ENCODE measurements around the gene WDR81. TPM values are rescaled to one million over a fixed set of nuclear protein-coding genes. Genes with fewer than 3 reads are reported as not detected.

Gene WDR81
- polyA plus RNA-seq, 4 donors = 9.9 to 21.2 (median 13.3) TPM

GRCh38 chr17:1774390-1775176 is 50.1 kb downstream of the WDR81 start:
- DNase-seq (ENCODE audit: low read depth in 4 of 4, low spot score in 3 of 4) = no peak

DNA sequence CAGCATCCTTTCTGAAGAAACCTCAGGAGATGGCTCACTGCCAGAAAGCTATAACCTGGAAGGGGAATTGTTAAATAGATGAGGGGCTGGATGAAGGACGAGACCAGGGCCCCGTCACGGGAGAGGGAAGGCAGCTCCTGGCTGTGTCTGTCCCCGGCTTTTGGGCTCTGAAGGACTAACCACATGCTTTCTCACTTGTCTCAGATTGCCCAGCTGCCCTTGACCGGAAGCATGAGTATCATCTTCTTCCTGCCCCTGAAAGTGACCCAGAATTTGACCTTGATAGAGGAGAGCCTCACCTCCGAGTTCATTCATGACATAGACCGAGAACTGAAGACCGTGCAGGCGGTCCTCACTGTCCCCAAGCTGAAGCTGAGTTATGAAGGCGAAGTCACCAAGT is 51.8 kb downstream of the WDR81 start:
- DNase-seq (ENCODE audit: low read depth in 4 of 4, low spot score in 3 of 4) = no peak

DNA sequence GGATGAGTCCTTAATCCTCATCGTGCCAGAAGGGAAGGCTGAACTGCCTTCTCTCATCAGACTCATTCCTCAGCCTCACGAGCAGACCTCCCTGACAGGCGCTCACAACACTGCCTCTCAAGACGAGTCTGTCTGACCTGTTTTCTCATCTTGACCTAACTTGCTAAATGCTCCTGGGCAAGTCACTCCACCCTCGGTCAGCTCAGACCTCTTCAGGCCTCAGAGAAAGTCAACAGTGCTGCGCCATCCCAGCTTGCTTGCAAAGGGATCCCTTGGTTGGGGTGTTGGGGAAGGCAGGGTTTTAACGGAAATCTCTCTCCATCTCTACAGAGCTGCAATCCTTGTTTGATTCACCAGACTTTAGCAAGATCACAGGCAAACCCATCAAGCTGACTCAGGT is 52.4 kb downstream of the WDR81 start:
- no peak for DNase-seq (ENCODE audit: low read depth in 4 of 4, low spot score in 3 of 4)

DNA sequence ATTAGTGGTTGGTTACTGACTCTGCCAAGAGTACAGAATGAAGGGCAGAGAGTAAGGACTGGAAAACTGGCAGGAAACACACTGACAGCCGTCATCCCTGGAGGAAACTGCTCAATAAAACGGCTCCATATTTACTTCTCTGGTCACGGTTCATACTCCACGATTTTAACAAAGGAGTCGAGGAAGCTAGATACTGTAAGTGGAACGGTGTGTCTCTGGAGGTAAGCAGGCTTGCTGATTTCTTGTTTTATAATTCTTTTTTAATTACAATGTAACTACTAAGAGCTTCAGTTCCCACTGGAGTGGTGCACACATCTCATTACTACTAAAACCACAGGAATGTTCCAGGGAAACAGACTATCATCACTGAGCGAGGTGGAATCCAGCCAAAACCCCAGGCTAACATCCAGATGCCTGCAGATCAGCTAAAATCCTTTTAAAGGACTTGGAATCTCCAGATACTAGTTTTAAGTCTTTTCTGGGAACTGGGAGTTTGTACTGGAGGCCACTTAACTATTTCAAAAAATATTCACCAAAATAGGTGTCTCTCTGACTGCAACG is 55.1 kb downstream of the WDR81 start:
- DNase-seq (ENCODE audit: low read depth in 4 of 4, low spot score in 3 of 4) = no peak

GRCh38 chr17:1782171-1782567 is 57.7 kb downstream of the WDR81 start:
- no peak for DNase-seq (ENCODE audit: low read depth in 4 of 4, low spot score in 3 of 4)

DNA sequence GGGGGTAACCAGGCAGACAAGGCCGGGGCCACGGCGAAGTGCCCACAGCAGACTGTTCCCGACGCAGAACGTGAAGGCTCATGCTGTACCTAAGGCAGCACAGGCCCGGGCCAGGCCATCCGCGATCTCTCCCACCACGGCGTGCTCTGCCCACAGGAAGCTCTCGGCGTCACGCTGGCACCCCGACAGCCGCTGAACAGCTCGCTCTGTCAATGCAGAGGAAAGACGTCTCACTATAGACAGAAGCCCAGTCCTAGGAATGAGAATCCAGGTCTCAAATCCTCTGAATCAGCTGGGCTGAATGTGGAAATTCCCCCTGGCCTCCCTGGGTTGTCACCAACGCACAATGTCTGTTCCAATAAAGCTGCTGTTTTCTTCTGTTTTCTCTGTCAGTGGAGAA is 58.8 kb downstream of the WDR81 start:
- DNase-seq (ENCODE audit: low read depth in 4 of 4, low spot score in 3 of 4) = no peak

GRCh38 chr17:1783834-1784611 is 59.5 kb downstream of the WDR81 start:
- peak in 1 of 4 donors; percentile 52 for DNase-seq (ENCODE audit: low read depth in 4 of 4, low spot score in 3 of 4)

DNA sequence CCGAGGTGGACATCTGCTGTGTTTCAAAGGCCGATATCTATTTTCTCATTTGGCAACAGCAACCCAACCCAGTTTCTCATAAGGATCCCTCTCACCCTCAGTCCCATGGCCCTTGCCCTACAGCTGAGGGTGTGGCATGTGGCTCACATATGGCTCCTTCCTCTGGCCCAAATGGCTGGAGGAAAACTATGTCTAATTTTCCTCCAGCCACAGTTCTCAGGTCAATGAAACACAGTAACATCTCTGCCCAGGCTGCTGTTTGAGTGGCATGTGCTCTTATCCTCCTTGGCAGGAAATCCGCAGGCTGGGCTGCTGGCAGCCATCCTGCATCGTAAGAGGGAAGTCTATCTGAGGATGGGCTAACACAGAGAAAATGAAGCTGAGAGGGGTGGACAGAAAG is 61.4 kb downstream of the WDR81 start:
- DNase-seq (ENCODE audit: low read depth in 4 of 4, low spot score in 3 of 4) = no peak

- no peak for DNase-seq (ENCODE audit: low read depth in 4 of 4, low spot score in 3 of 4)
Observed at GRCh38 chr17:1786708-1787107, 62.2 kb downstream of the WDR81 start.

DNA sequence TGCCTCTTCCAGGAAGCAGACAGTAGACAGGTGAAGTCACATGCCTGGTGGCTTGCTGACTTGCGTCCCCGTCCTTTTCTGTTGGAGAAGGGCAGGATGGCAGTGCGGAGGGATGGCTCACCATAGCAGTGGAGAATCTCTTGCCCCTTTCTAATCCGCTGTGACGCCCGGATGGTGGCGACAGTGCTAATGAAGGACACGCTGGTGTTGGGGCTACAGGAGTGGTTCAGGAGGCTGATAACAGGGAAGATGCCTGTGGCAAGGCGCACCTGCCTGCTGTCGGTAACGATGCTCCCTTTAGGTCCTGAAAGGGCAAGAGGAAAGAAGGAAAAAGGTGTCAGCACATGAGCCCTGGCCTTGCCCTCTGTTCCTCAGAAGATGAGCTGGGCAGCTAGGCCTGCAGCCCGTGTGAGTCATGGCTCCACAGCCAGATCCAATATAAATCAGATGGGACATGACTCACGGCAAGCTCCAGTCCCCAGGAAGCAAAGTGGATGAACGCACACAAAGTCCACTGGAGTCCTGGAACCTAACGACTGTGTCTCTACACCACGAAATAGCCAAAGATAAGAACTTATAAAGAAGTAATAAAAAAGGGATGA is 62.9 kb downstream of the WDR81 start:
- DNase-seq (ENCODE audit: low read depth in 4 of 4, low spot score in 3 of 4) = no peak

Other genes with a start within 250 kb of the WDR81 start
- 10 to 100 TPM; 67.3 to 79.2 (median 74.3) TPM for gene MYO1C, start 232.0 kb upstream of the WDR81 start, polyA plus RNA-seq (ENCODE audit: insufficient read length in 4 of 4)
- 10 to 100 TPM; 13.1 to 29.3 (median 22.7) TPM for gene INPP5K, start 208.1 kb upstream of the WDR81 start, polyA plus RNA-seq (ENCODE audit: insufficient read length in 4 of 4)
- 10 to 100 TPM; 55.2 to 90.6 (median 78.5) TPM for gene PITPNA, start 161.9 kb upstream of the WDR81 start, polyA plus RNA-seq (ENCODE audit: insufficient read length in 4 of 4)
- gene SLC43A2, start 95.9 kb upstream of the WDR81 start, polyA plus RNA-seq (ENCODE audit: insufficient read length in 4 of 4) = 10 to 100 TPM in 3 of 4 donors, 1 to 10 TPM in 1; 5.9 to 36.4 (median 26.2) TPM
- gene SCARF1, start 79.0 kb upstream of the WDR81 start, polyA plus RNA-seq (ENCODE audit: insufficient read length in 4 of 4) = 1 to 10 TPM; 4.7 to 9.5 (median 5.9) TPM
- 1 to 10 TPM; 3.7 to 7.5 (median 5.2) TPM for gene RILP, start 74.8 kb upstream of the WDR81 start, polyA plus RNA-seq (ENCODE audit: insufficient read length in 4 of 4)
- gene PRPF8, start 39.8 kb upstream of the WDR81 start, polyA plus RNA-seq (ENCODE audit: insufficient read length in 4 of 4) = 100 to 1,000 TPM; 229 to 335 (median 277) TPM
- 1 to 10 TPM; 5.6 to 8.3 (median 7.1) TPM for gene TLCD2, start 14.3 kb upstream of the WDR81 start, polyA plus RNA-seq (ENCODE audit: insufficient read length in 4 of 4)
- 100 to 1,000 TPM in 1 of 4 donors, 10 to 100 TPM in 2, 1 to 10 TPM in 1; 5.8 to 106 (median 79.7) TPM for gene SERPINF2, start 18.2 kb downstream of the WDR81 start, polyA plus RNA-seq (ENCODE audit: insufficient read length in 4 of 4)
- 100 to 1,000 TPM; 131 to 385 (median 198) TPM for gene SERPINF1, start 37.4 kb downstream of the WDR81 start, polyA plus RNA-seq (ENCODE audit: insufficient read length in 4 of 4)
- 10 to 100 TPM; 12.9 to 18.6 (median 15.1) TPM for gene SMYD4, start 105.2 kb downstream of the WDR81 start, polyA plus RNA-seq (ENCODE audit: insufficient read length in 4 of 4)
- 100 to 1,000 TPM; 105 to 142 (median 123) TPM for gene RPA1, start 105.3 kb downstream of the WDR81 start, polyA plus RNA-seq (ENCODE audit: insufficient read length in 4 of 4)